HepG2 (cell line): Measurements from ENCODE around the gene RAB3C. TPM values are rescaled to one million over a fixed set of nuclear protein-coding genes. Genes with fewer than 3 reads are reported as not detected.

Experiments used
- ATAC-seq: fragments of 200-7000 bp; cut with Tn5 transposase; 3 replicates; pipeline ENCODE4 v1.9.1; 2020; ENCODE audit warnings: mild to moderate bottlenecking, moderate library complexity
- BruUV-seq: library from RNA; stranded (reverse); fragments of 400-500 nt; replicated peaks from 2 replicates; lab custom pipeline; 2021; lab: Mats Ljungman, UMichigan
- CTCF ChIA-PET: fragments of 300-600 bp; formaldehyde crosslinking; extraction: SDS; loops from one replicate; lab custom pipeline; 2021; ENCODE audit warnings: low total read pairs, inconsistent platforms, low intra/inter-chr PET ratio; lab: Yijun Ruan, JAX
- POLR2A ChIA-PET: fragments of 350-600 bp; sonication (Branson Sonifier 250); formaldehyde crosslinking; loops from one replicate; lab custom pipeline; 2020; ENCODE audit warnings: antibody characterized with exemption, inconsistent platforms; lab: Yijun Ruan, JAX
- DNase-seq: peaks from one replicate; pipeline ENCODE4 v3.0.0-alpha.2; 2015; ENCODE audit warnings: low spot score
- FAIRE-seq: peaks from 3 replicates; lab custom pipeline; 2011; peaks lifted over from hg19 to GRCh38; lab: Jason Lieb, UNC
- H2AFZ ChIP-seq: one replicate; pipeline ENCODE4 v1.6.1; 2011; ENCODE audit warnings: low read length, inconsistent platforms
- H3K27ac ChIP-seq: fragments of 300-600 bp; 3 replicates; pipeline ENCODE4 v1.8.0; 2011; ENCODE audit warnings: mixed run types, mild to moderate bottlenecking, mixed read lengths, low read length, inconsistent platforms; ENCODE audit not compliant: insufficient read depth; ENCODE audit errors: extremely low read length
- H3K27me3 ChIP-seq, 2 experiments: fragments of 200-600 bp in 1 of 2; 2 replicates in 1 of 2; 3 replicates in 1 of 2; pipeline versions ENCODE4 v1.6.0 to v1.8.0; 2011; ENCODE audit warnings: low read length in 2 of 2, mild to moderate bottlenecking in 2 of 2, moderate library complexity in 2 of 2, inconsistent platforms in 1 of 2; ENCODE audit not compliant: insufficient read depth in 2 of 2, control insufficient read depth in 1 of 2
- H3K36me3 ChIP-seq, 2 experiments: fragments of 200-600 bp in 1 of 2; replicated peaks in 1 of 2; 2 replicates in 1 of 2; 3 replicates in 1 of 2; pipeline versions ENCODE4 v1.5.1 to v1.8.0; 2011; ENCODE audit warnings: low read length in 2 of 2, inconsistent platforms in 1 of 2; ENCODE audit not compliant: insufficient read depth in 2 of 2, control insufficient read depth in 1 of 2
- H3K4me1 ChIP-seq: 2 replicates; pipeline ENCODE4 v1.5.1; 2012; ENCODE audit warnings: low read length, inconsistent platforms; ENCODE audit not compliant: insufficient read depth
- H3K4me2 ChIP-seq: 2 replicates; pipeline ENCODE4 v1.6.0; 2011; ENCODE audit warnings: low read depth, low read length, inconsistent platforms
- H3K4me3 ChIP-seq, 3 experiments: fragments of 200-600 bp in 1 of 3; sonication (generic), shearing (Covaris generic) in 1 of 3; replicated peaks in 1 of 3; 2 replicates each; pipeline ENCODE4 v1.5.1; 2011 to 2016; ENCODE audit warnings: low read length in 3 of 3, inconsistent platforms in 2 of 3, low read depth in 2 of 3, mild to moderate bottlenecking in 2 of 3, control low read depth in 1 of 3, mixed read lengths in 1 of 3; ENCODE audit not compliant: insufficient read depth in 1 of 3
- H3K79me2 ChIP-seq: one replicate; pipeline ENCODE4 v1.6.1; 2011; ENCODE audit warnings: low read length, inconsistent platforms; ENCODE audit not compliant: insufficient read depth
- H3K9ac ChIP-seq: 2 replicates; pipeline ENCODE4 v1.6.0; 2011; ENCODE audit warnings: mild to moderate bottlenecking, low read depth, low read length, inconsistent platforms; ENCODE audit not compliant: insufficient read depth
- H3K9me3 ChIP-seq: 2 replicates; pipeline ENCODE4 v1.5.1; 2012; ENCODE audit warnings: mild to moderate bottlenecking, low read length
- H4K20me1 ChIP-seq: 2 replicates; pipeline ENCODE4 v1.6.0; 2011; ENCODE audit warnings: inconsistent platforms, mild to moderate bottlenecking, low read length, moderate library complexity; ENCODE audit not compliant: insufficient read depth
- BHLHE40 ChIP-seq: IDR thresholded peaks from 2 replicates; pipeline ENCODE4 v1.6.1; 2011; ENCODE audit warnings: low read length, improper control_type of control experiment
- BRCA1 ChIP-seq: sonication (generic); formaldehyde crosslinking; IDR thresholded peaks from 2 replicates; pipeline ENCODE4 v1.4.0; 2020; ENCODE audit warnings: missing genetic modification reagents
- CENPT ChIP-seq: sonication (generic); formaldehyde crosslinking; IDR thresholded peaks from 2 replicates; pipeline ENCODE4 v1.8.0; 2022; ENCODE audit warnings: low read depth, mild to moderate bottlenecking, moderate library complexity, missing genetic modification reagents
- ETV5 ChIP-seq: IDR thresholded peaks from 2 replicates; pipeline ENCODE4 v1.6.1; 2018; ENCODE audit warnings: missing biosample characterization, missing genetic modification reagents, inconsistent platforms, borderline replicate concordance
- HDAC1 ChIP-seq: sonication (generic); formaldehyde crosslinking; IDR thresholded peaks from 2 replicates; pipeline ENCODE4 v1.5.1; 2020; ENCODE audit warnings: mild to moderate bottlenecking, missing genetic modification reagents
- HMG20A ChIP-seq: IDR thresholded peaks from 2 replicates; pipeline ENCODE4 v1.6.1; 2016; ENCODE audit warnings: borderline replicate concordance
- HNRNPLL ChIP-seq: fragments of 200-400 bp; formaldehyde crosslinking; IDR thresholded peaks from 2 replicates; pipeline ENCODE4 v1.6.1; 2017; ENCODE audit warnings: mild to moderate bottlenecking, low read depth, low read length; ENCODE audit not compliant: poor library complexity, severe bottlenecking
- MTA1 ChIP-seq: sonication (generic); formaldehyde crosslinking; IDR thresholded peaks from 2 replicates; pipeline ENCODE4 v1.4.0; 2020; ENCODE audit warnings: missing genetic modification reagents, mild to moderate bottlenecking, borderline replicate concordance
- PHF5A ChIP-seq: IDR thresholded peaks from one replicate; pipeline ENCODE4 v1.6.1; 2018; ENCODE audit warnings: low read depth, missing genetic modification reagents; ENCODE audit not compliant: unreplicated experiment
- RBM22 ChIP-seq: fragments of 200-400 bp; formaldehyde crosslinking; optimal IDR thresholded peaks from 2 replicates; pipeline ENCODE3; 2017; ENCODE audit warnings: mild to moderate bottlenecking, low read length, moderate library complexity
- TGIF2 ChIP-seq: IDR thresholded peaks from 2 replicates; pipeline ENCODE4 v1.6.1; 2016; ENCODE audit warnings: control low read depth, missing compliant biosample characterization
- THAP8 ChIP-seq: sonication (generic); formaldehyde crosslinking; IDR thresholded peaks from 2 replicates; pipeline ENCODE4 v1.5.1; 2020; ENCODE audit warnings: missing genetic modification reagents, mild to moderate bottlenecking, borderline replicate concordance
- TRIM24 ChIP-seq: sonication (generic); formaldehyde crosslinking; IDR thresholded peaks from 2 replicates; pipeline ENCODE4 v1.8.0; 2022; ENCODE audit warnings: mild to moderate bottlenecking, missing genetic modification reagents
- ZMAT3 ChIP-seq: sonication (generic); formaldehyde crosslinking; conservative IDR thresholded peaks from 2 replicates; pipeline ENCODE4 v1.7.0; 2021; ENCODE audit warnings: missing genetic modification reagents
- ZNF253 ChIP-seq: sonication (generic); formaldehyde crosslinking; IDR thresholded peaks from 2 replicates; pipeline ENCODE4 v1.8.0; 2022; ENCODE audit warnings: mild to moderate bottlenecking, missing genetic modification reagents, borderline replicate concordance
- ZNF280B ChIP-seq: sonication (generic); formaldehyde crosslinking; IDR thresholded peaks from 2 replicates; pipeline ENCODE4 v1.5.0; 2020; ENCODE audit warnings: missing genetic modification reagents, mild to moderate bottlenecking, borderline replicate concordance
- ZNF446 ChIP-seq: sonication (generic); formaldehyde crosslinking; IDR thresholded peaks from 2 replicates; pipeline ENCODE4 v1.5.0; 2020; ENCODE audit warnings: mild to moderate bottlenecking, missing genetic modification reagents
- ZNF614 ChIP-seq: IDR thresholded peaks from 2 replicates; pipeline ENCODE4 v1.6.1; 2018; ENCODE audit warnings: missing biosample characterization, missing genetic modification reagents, inconsistent platforms, borderline replicate concordance
- ZNF616 ChIP-seq: sonication (generic); formaldehyde crosslinking; IDR thresholded peaks from 2 replicates; pipeline ENCODE4 v1.5.0; 2020; ENCODE audit warnings: low read depth, mild to moderate bottlenecking, missing genetic modification reagents
- ZNF619 ChIP-seq: sonication (generic); formaldehyde crosslinking; IDR thresholded peaks from 2 replicates; pipeline ENCODE4 v1.4.0; 2020; ENCODE audit warnings: mild to moderate bottlenecking, missing genetic modification reagents
- WGBS: methylation state at CpG from one replicate; pipeline ENCODE4 v1.1.6; 2017; ENCODE audit warnings: low lambda C conversion rate; 5-methylcytosine and 5-hydroxymethylcytosine counted together
- in situ Hi-C: cut with HindIII; loops from 2 replicates; pipeline ENCODE4 v1.10.0; 2017; ENCODE audit warnings: low pct_unique_long_range_greater_than_20kb; ENCODE audit not compliant: extremely low pct_ligation_motif_present
- intact Hi-C: fragments of 100-400 bp; cut with micrococcal nuclease; formaldehyde crosslinking; loops from one replicate; pipeline ENCODE4 v1.10.0; 2022; ENCODE audit not compliant: unreplicated experiment
- polyA plus RNA-seq, 8 experiments: library from polyadenylated mRNA; depleted of rRNA in 3 of 8; stranded (reverse) in 7 of 8; unstranded in 1 of 8; fragments of >200 nt; fragmentation: Illumina TruSeq in 4 of 8; extraction: Trizol in 4 of 8; gene quantifications; 2 replicates each; pipeline versions ENCODE4 v1.2.1 to v1.2.3, GENCODE V29; 2011 to 2016; ENCODE audit warnings: low read depth in 4 of 8, missing spikeins in 1 of 8, mixed read lengths in 1 of 8; ENCODE audit not compliant: insufficient read depth in 1 of 8
- total RNA-seq, 5 experiments: library from RNA; depleted of rRNA; stranded (reverse); fragments of >200 nt; fragmentation: Illumina TruSeq; extraction: Trizol; gene quantifications; 2 replicates each; pipeline ENCODE4 v1.2.3, GENCODE V29; 2016; ENCODE audit warnings: low read depth in 1 of 5

The RAB3C gene
- total and polyA plus RNA-seq, 2 of the 13 experiments (the other 11 are each of a cell fraction or from before 2014, with no cell fraction given): not detected

GRCh38 chr5:58640011-58640410 is 57.1 kb downstream of the RAB3C start:
- H3K9ac ChIP-seq: no peak overlapping the region
- POLR2A ChIA-PET: no interaction called here
- H3K27me3 ChIP-seq: no peaks in the 10 kb centered on the region
- H3K79me2 ChIP-seq: no peaks in the 10 kb centered on the region
- no peaks in the 10 kb centered on the region for H4K20me1 ChIP-seq
- in situ Hi-C loops (no loop called here), intact Hi-C loops (no loop called here)
- no peak overlapping the region for H3K4me2 ChIP-seq
- no peak overlapping the region for H3K4me3 ChIP-seq
- no peak overlapping the region for H2AFZ ChIP-seq
- CTCF ChIA-PET: no interaction called here
- no peak overlapping the region for H3K27ac ChIP-seq
- no peak for DNase-seq
- H3K9me3 ChIP-seq: no peaks in the 10 kb centered on the region
- H3K4me1 ChIP-seq: no peaks in the 10 kb centered on the region
- BruUV-seq: no TSS peak
- WGBS: 66% methylated on average over 3 of the region's 3 CpGs
- ATAC-seq: no peak
- no peak for FAIRE-seq
- TF ChIP-seq ZNF253 (CRISPR knock-in tag) (no peak), ETV5 (CRISPR knock-in tag) (no peak), BRCA1 (CRISPR knock-in tag) (no peak), PHF5A (CRISPR knock-in tag) (no peak), HDAC1 (CRISPR knock-in tag) (no peak), ZMAT3 (no peak), ZNF616 (CRISPR knock-in tag) (no peak), CENPT (CRISPR knock-in tag) (no peak), HMG20A (CRISPR knock-in tag) (no peak), ZNF446 (CRISPR knock-in tag) (no peak), RBM22 (no peak), ZNF614 (CRISPR knock-in tag) (no peak), ZNF280B (CRISPR knock-in tag) (no peak), THAP8 (no peak), TGIF2 (CRISPR knock-in tag) (no peak), ZNF619 (no peak), BHLHE40 (no peak), TRIM24 (CRISPR knock-in tag) (no peak), MTA1 (no peak), HNRNPLL (no peak)
- no peaks in the 10 kb centered on the region for H3K36me3 ChIP-seq
